GM21390 (cell line): ENCODE results near the gene ALOXE3.

Source experiments
- ATAC-seq: cut with Tn5 transposase; IDR thresholded peaks from one replicate; pipeline ENCODE4 v1.9.1; 2021; ENCODE audit not compliant: unreplicated experiment

ALOXE3 gene

GRCh38 chr17:8055851-8056231 lies 62.5 kb downstream of the ALOXE3 start:
- ATAC-seq: no peak

- ATAC-seq: no peak
Measured at GRCh38 chr17:8053600-8053999, 64.7 kb downstream of the ALOXE3 start.

- ATAC-seq: no peak
Measured at GRCh38 chr17:8052256-8053252, 65.8 kb downstream of the ALOXE3 start.

- no peak for ATAC-seq
Measured at GRCh38 chr17:8051831-8052230, 66.5 kb downstream of the ALOXE3 start.

GRCh38 chr17:8048736-8049135 lies 69.6 kb downstream of the ALOXE3 start:
- ATAC-seq: no peak

- no peak for ATAC-seq
Measured at GRCh38 chr17:8048236-8048635, 70.1 kb downstream of the ALOXE3 start.

GRCh38 chr17:8047769-8048110 lies 70.6 kb downstream of the ALOXE3 start:
- ATAC-seq: no peak

- no peak for ATAC-seq
Measured at GRCh38 chr17:8046929-8047768, 71.2 kb downstream of the ALOXE3 start.

- ATAC-seq: no peak
Measured at GRCh38 chr17:8046306-8046928, 71.9 kb downstream of the ALOXE3 start.
